ENCODE results near the gene PLEKHO2. TPM values are rescaled to one million over a fixed set of nuclear protein-coding genes. Genes with fewer than 3 reads are reported as not detected.
A peak's percentile ranks its signal among the peaks of the same experiment; 100 is the strongest.

The PLEKHO2 gene
- total and polyA plus RNA-seq, 2 of the 13 experiments (the other 11 are each of a cell fraction or from before 2014, with no cell fraction given), result 3.8 to 4.8 TPM

- TF ChIP-seq NONO (IDR thresholded peaks at IDR 0.05) (no peak), NONO (CRISPR knock-in tag; conservative IDR thresholded peaks at IDR 0.05) (0 out of 2 replicates have a peak, but pooled peaks have one; percentile 25), SAP130 (CRISPR knock-in tag; IDR thresholded peaks at IDR 0.05; ENCODE audit: low read depth) (peak; percentile 37), ELF3 (CRISPR knock-in tag; IDR thresholded peaks at IDR 0.05) (peak; percentile 35; the same call in 1 of the 2 replicates), NFE2L2 (IDR thresholded peaks at IDR 0.05; ENCODE audit: low read length) (no peak), KDM4B (CRISPR knock-in tag; IDR thresholded peaks at IDR 0.05) (peak; percentile 81; the same call in 1 of the 2 replicates), ZFX (CRISPR knock-in tag; IDR thresholded peaks at IDR 0.05; ENCODE audit: low read depth) (peak; percentile 51), HMGXB4 (CRISPR knock-in tag; IDR thresholded peaks at IDR 0.05; ENCODE audit: borderline replicate concordance in 1 of 2, low read depth in 1 of 2) (peak in 1 of 2 experiments; percentile 37; a peak in 1 of 4 replicates), CCDC6 (CRISPR knock-in tag; IDR thresholded peaks at IDR 0.05) (0 out of 2 replicates have a peak, but pooled peaks have one; percentile 15), ZNF574 (CRISPR knock-in tag; IDR thresholded peaks at IDR 0.05) (peak; percentile 35), ZNF639 (CRISPR knock-in tag; conservative IDR thresholded peaks at IDR 0.05) (no peak), MAFG (CRISPR knock-in tag; IDR thresholded peaks at IDR 0.05) (no peak), ELF1 (CRISPR knock-in tag; IDR thresholded peaks at IDR 0.05) (0 out of 2 replicates have a peak, but pooled peaks have one; percentile 24), NBN (conservative IDR thresholded peaks at IDR 0.05) (no peak), KDM2A (CRISPR knock-in tag; IDR thresholded peaks at IDR 0.05; ENCODE audit: borderline replicate concordance, low read depth) (peak; percentile 69), ZNF768 (CRISPR knock-in tag; IDR thresholded peaks at IDR 0.05) (peak; percentile 33; the same call in 1 of the 2 replicates), CERS6 (CRISPR knock-in tag; IDR thresholded peaks at IDR 0.05) (no peak), ZNF792 (CRISPR knock-in tag; IDR thresholded peaks at IDR 0.05) (0 out of 2 replicates have a peak, but pooled peaks have one; percentile 19), PHF8 (CRISPR knock-in tag; IDR thresholded peaks at IDR 0.05) (peak; percentile 56), GFI1 (CRISPR knock-in tag; IDR thresholded peaks at IDR 0.05; ENCODE audit: borderline replicate concordance) (peak; percentile 8; the same call in 1 of the 2 replicates), ZNF788 (CRISPR knock-in tag; IDR thresholded peaks at IDR 0.05; ENCODE audit: borderline replicate concordance) (peak; percentile 77; the same call in 1 of the 2 replicates), MAZ (IDR thresholded peaks at IDR 0.05; ENCODE audit: borderline replicate concordance, low read depth, low read length) (peak; percentile 77; the same call in 1 of the 2 replicates), MAZ (CRISPR knock-in tag; IDR thresholded peaks at IDR 0.05; ENCODE audit: low read depth) (peak; percentile 79), YEATS4 (CRISPR knock-in tag; IDR thresholded peaks at IDR 0.05; ENCODE audit: borderline replicate concordance) (peak; percentile 64; the same call in 1 of the 2 replicates)
These were observed at the start of gene PLEKHO2 (continued) for GRCh38 chr15:64841344-64842095.
